Measurements from ENCODE around the gene FOXN1. TPM values are rescaled to one million over a fixed set of nuclear protein-coding genes. Genes with fewer than 3 reads are reported as not detected.

Gene FOXN1
- total RNA-seq, 1 donor from 2014 or later: not detected

- DNase-seq (ENCODE audit: low spot score): no peak
- Mint-ChIP-seq H3K36me3 (ENCODE audit: low read depth) (no peaks in the 10 kb centered on the region), H3K9me3 (no peaks in the 10 kb centered on the region), H3K27ac (no peak overlapping the region), H3K27me3 (ENCODE audit: insufficient read depth) (no peaks in the 10 kb centered on the region), H3K4me3 (no peak overlapping the region), H3K4me1 (ENCODE audit: low read depth) (peaks cover 4% of the 10 kb centered on the region)
- intact Hi-C loops (cut with micrococcal nuclease): no loop called here
Observed at GRCh38 chr17:28499364-28499664, 6.8 kb upstream of the FOXN1 start.

GRCh38 chr17:28499684-28500357, 6.3 kb upstream of the FOXN1 start:
- DNase-seq (ENCODE audit: low spot score): no peak
- Mint-ChIP-seq H3K4me1 (ENCODE audit: low read depth) (peaks cover 2% of the 10 kb centered on the region), H3K27me3 (ENCODE audit: insufficient read depth) (no peaks in the 10 kb centered on the region), H3K4me3 (no peak overlapping the region), H3K36me3 (ENCODE audit: low read depth) (no peaks in the 10 kb centered on the region), H3K9me3 (no peaks in the 10 kb centered on the region), H3K27ac (no peak overlapping the region)
- intact Hi-C loops (cut with micrococcal nuclease): no loop called here

GRCh38 chr17:28500712-28501379, 5.3 kb upstream of the FOXN1 start:
- H3K27ac Mint-ChIP-seq: no peak overlapping the region
- intact Hi-C loops (cut with micrococcal nuclease): no loop called here
- no peak overlapping the region for H3K4me3 Mint-ChIP-seq
- no peak for DNase-seq (ENCODE audit: low spot score)
- H3K27me3 Mint-ChIP-seq (ENCODE audit: insufficient read depth): no peaks in the 10 kb centered on the region
- no peaks in the 10 kb centered on the region for H3K4me1 Mint-ChIP-seq (ENCODE audit: low read depth)
- no peaks in the 10 kb centered on the region for H3K9me3 Mint-ChIP-seq
- no peaks in the 10 kb centered on the region for H3K36me3 Mint-ChIP-seq (ENCODE audit: low read depth)

- H3K36me3 Mint-ChIP-seq (ENCODE audit: low read depth): no peaks in the 10 kb centered on the region
- H3K4me1 Mint-ChIP-seq (ENCODE audit: low read depth): no peaks in the 10 kb centered on the region
- no peaks in the 10 kb centered on the region for H3K27me3 Mint-ChIP-seq (ENCODE audit: insufficient read depth)
- H3K27ac Mint-ChIP-seq: no peak overlapping the region
- H3K4me3 Mint-ChIP-seq: no peak overlapping the region
- no peaks in the 10 kb centered on the region for H3K9me3 Mint-ChIP-seq
- intact Hi-C loops (cut with micrococcal nuclease): no loop called here
- DNase-seq (ENCODE audit: low spot score): no peak
Observed at GRCh38 chr17:28501421-28502284, 4.5 kb upstream of the FOXN1 start.

GRCh38 chr17:28503420-28503819, 2.7 kb upstream of the FOXN1 start:
- DNase-seq (ENCODE audit: low spot score): no peak
- Mint-ChIP-seq H3K4me1 (ENCODE audit: low read depth) (no peaks in the 10 kb centered on the region), H3K9me3 (no peaks in the 10 kb centered on the region), H3K36me3 (ENCODE audit: low read depth) (no peaks in the 10 kb centered on the region), H3K27me3 (ENCODE audit: insufficient read depth) (peaks cover 3% of the 10 kb centered on the region), H3K4me3 (no peak overlapping the region), H3K27ac (no peak overlapping the region)
- intact Hi-C loops (cut with micrococcal nuclease): no loop called here

GRCh38 chr17:28506763-28507487, 777 bp downstream of the FOXN1 start:
- no peak overlapping the region for H3K27ac Mint-ChIP-seq
- peaks cover 4% of the 10 kb centered on the region for H3K27me3 Mint-ChIP-seq (ENCODE audit: insufficient read depth)
- H3K4me1 Mint-ChIP-seq (ENCODE audit: low read depth): no peaks in the 10 kb centered on the region
- DNase-seq (ENCODE audit: low spot score): no peak
- H3K36me3 Mint-ChIP-seq (ENCODE audit: low read depth): no peaks in the 10 kb centered on the region
- intact Hi-C loops (cut with micrococcal nuclease): no loop called here
- no peaks in the 10 kb centered on the region for H3K9me3 Mint-ChIP-seq
- no peak overlapping the region for H3K4me3 Mint-ChIP-seq

- Mint-ChIP-seq H3K27ac (no peak overlapping the region), H3K36me3 (ENCODE audit: low read depth) (no peaks in the 10 kb centered on the region), H3K27me3 (ENCODE audit: insufficient read depth) (peaks cover 4% of the 10 kb centered on the region), H3K4me1 (ENCODE audit: low read depth) (no peaks in the 10 kb centered on the region), H3K4me3 (no peak overlapping the region), H3K9me3 (no peaks in the 10 kb centered on the region)
- DNase-seq (ENCODE audit: low spot score): no peak
- intact Hi-C loops (cut with micrococcal nuclease): no loop called here
Observed at GRCh38 chr17:28507567-28508203, 1.5 kb downstream of the FOXN1 start.

GRCh38 chr17:28508211-28508724, 2.1 kb downstream of the FOXN1 start:
- Mint-ChIP-seq H3K4me3 (no peak overlapping the region), H3K36me3 (ENCODE audit: low read depth) (no peaks in the 10 kb centered on the region), H3K9me3 (no peaks in the 10 kb centered on the region), H3K27me3 (ENCODE audit: insufficient read depth) (peaks cover 4% of the 10 kb centered on the region), H3K27ac (no peak overlapping the region), H3K4me1 (ENCODE audit: low read depth) (no peaks in the 10 kb centered on the region)
- no peak for DNase-seq (ENCODE audit: low spot score)
- intact Hi-C loops (cut with micrococcal nuclease): no loop called here

GRCh38 chr17:28509789-28510188, 3.6 kb downstream of the FOXN1 start:
- no peaks in the 10 kb centered on the region for H3K9me3 Mint-ChIP-seq
- H3K36me3 Mint-ChIP-seq (ENCODE audit: low read depth): no peaks in the 10 kb centered on the region
- intact Hi-C loops (cut with micrococcal nuclease): no loop called here
- H3K4me1 Mint-ChIP-seq (ENCODE audit: low read depth): no peaks in the 10 kb centered on the region
- H3K4me3 Mint-ChIP-seq: no peak overlapping the region
- H3K27me3 Mint-ChIP-seq (ENCODE audit: insufficient read depth): peaks cover 4% of the 10 kb centered on the region
- H3K27ac Mint-ChIP-seq: no peak overlapping the region
- DNase-seq (ENCODE audit: low spot score): no peak

GRCh38 chr17:28511858-28512461, 5.8 kb downstream of the FOXN1 start:
- no peak for DNase-seq (ENCODE audit: low spot score)
- Mint-ChIP-seq H3K4me3 (no peak overlapping the region), H3K4me1 (ENCODE audit: low read depth) (no peaks in the 10 kb centered on the region), H3K27me3 (ENCODE audit: insufficient read depth) (peaks cover 4% of the 10 kb centered on the region), H3K9me3 (peaks cover 4% of the 10 kb centered on the region), H3K36me3 (ENCODE audit: low read depth) (no peaks in the 10 kb centered on the region), H3K27ac (no peak overlapping the region)
- intact Hi-C loops (cut with micrococcal nuclease): no loop called here

- H3K4me1 Mint-ChIP-seq (ENCODE audit: low read depth): no peaks in the 10 kb centered on the region
- intact Hi-C loops (cut with micrococcal nuclease): no loop called here
- peaks cover 4% of the 10 kb centered on the region for H3K9me3 Mint-ChIP-seq
- H3K4me3 Mint-ChIP-seq: no peak overlapping the region
- no peak overlapping the region for H3K27ac Mint-ChIP-seq
- H3K27me3 Mint-ChIP-seq (ENCODE audit: insufficient read depth): peaks cover 5% of the 10 kb centered on the region
- DNase-seq (ENCODE audit: low spot score): no peak
- H3K36me3 Mint-ChIP-seq (ENCODE audit: low read depth): no peaks in the 10 kb centered on the region
Observed at GRCh38 chr17:28513476-28513875, 7.3 kb downstream of the FOXN1 start.

- Mint-ChIP-seq H3K27me3 (ENCODE audit: insufficient read depth) (peaks cover 8% of the 10 kb centered on the region), H3K36me3 (ENCODE audit: low read depth) (no peaks in the 10 kb centered on the region), H3K4me1 (ENCODE audit: low read depth) (peaks cover 4% of the 10 kb centered on the region), H3K27ac (no peak overlapping the region), H3K4me3 (no peak overlapping the region), H3K9me3 (peaks cover 4% of the 10 kb centered on the region)
- intact Hi-C loops (cut with micrococcal nuclease): no loop called here
- DNase-seq (ENCODE audit: low spot score): no peak
Observed at GRCh38 chr17:28514561-28515002, 8.4 kb downstream of the FOXN1 start.
